Activated T-cell treated with anti-CD3 and anti-CD28 coated beads, Interleukin-2, amount 50 U/mL, for 72 hours (primary cell): Measurements from ENCODE around the gene VIPAS39. TPM values are rescaled to one million over a fixed set of nuclear protein-coding genes. Genes with fewer than 3 reads are reported as not detected.

Experiments used
- total RNA-seq, 2 donors: library from RNA; stranded (reverse); gene quantifications; one replicate each; pipeline ENCODE4 v1.2.3, GENCODE V29; 2022

VIPAS39 gene
- total RNA-seq, 2 donors from 2014 or later = 18.9 to 25.5 TPM

Other genes with a start within 250 kb of the VIPAS39 start
- not detected for gene NGB, start 186.4 kb downstream of the VIPAS39 start, total RNA-seq
- gene POMT2, start 136.7 kb downstream of the VIPAS39 start, total RNA-seq = 10 to 100 TPM; 14.7 to 18.1 TPM
- gene GSTZ1, start 136.6 kb downstream of the VIPAS39 start, total RNA-seq = 10 to 100 TPM; 27.0 to 33.2 TPM
- gene TMED8, start 80.5 kb downstream of the VIPAS39 start, total RNA-seq = 10 to 100 TPM; 27.5 to 36.1 TPM
- gene SAMD15, start 80.2 kb downstream of the VIPAS39 start, total RNA-seq = under 1 TPM; 0.19 to 0.76 TPM
- gene NOXRED1, start 34.1 kb downstream of the VIPAS39 start, total RNA-seq = 1 to 10 TPM; 1.2 to 1.7 TPM
- gene AHSA1, start 492 bp upstream of the VIPAS39 start, total RNA-seq = 100 to 1,000 TPM in 1 of 2 donors, 10 to 100 TPM in 1; 79.1 to 101 TPM
- gene ISM2, start 41.2 kb upstream of the VIPAS39 start, total RNA-seq = not detected
- gene SPTLC2, start 159.0 kb upstream of the VIPAS39 start, total RNA-seq = 10 to 100 TPM; 18.4 to 20.6 TPM